Renal pelvis (tissue), 4 donors: ENCODE data around the gene ARHGEF10L. TPM values are rescaled to one million over a fixed set of nuclear protein-coding genes. Genes with fewer than 3 reads are reported as not detected.

Source experiments
- DNase-seq: peaks from one replicate; pipeline ENCODE4 v3.0.0-alpha.2; 2013
- polyA plus RNA-seq, 3 donors: library from polyadenylated mRNA; unstranded; fragments of 120-200 nt; gene quantifications; one replicate each; pipeline ENCODE4 v1.2.1, GENCODE V29; 2013; ENCODE audit not compliant: insufficient read length in 3 of 3

The ARHGEF10L gene
- polyA plus RNA-seq, 3 donors: 49.1 to 57.4 (median 56.4) TPM

- DNase-seq: no peak
Measured at GRCh38 chr1:17566417-17566816, 26.9 kb downstream of the ARHGEF10L start.

GRCh38 chr1:17566892-17567291 is 27.4 kb downstream of the ARHGEF10L start:
- DNase-seq: no peak

- no peak for DNase-seq
Measured at GRCh38 chr1:17567582-17567981, 28.1 kb downstream of the ARHGEF10L start.

GRCh38 chr1:17568014-17568900 is 28.8 kb downstream of the ARHGEF10L start:
- DNase-seq: no peak

GRCh38 chr1:17569200-17570139 is 30.0 kb downstream of the ARHGEF10L start:
- DNase-seq: no peak

- no peak for DNase-seq
Measured at GRCh38 chr1:17570228-17570627, 30.7 kb downstream of the ARHGEF10L start.

- no peak for DNase-seq
Measured at GRCh38 chr1:17572264-17572985, 32.9 kb downstream of the ARHGEF10L start.

GRCh38 chr1:17573518-17574041 is 34.1 kb downstream of the ARHGEF10L start:
- no peak for DNase-seq

- DNase-seq: no peak
Measured at GRCh38 chr1:17574516-17574915, 35.0 kb downstream of the ARHGEF10L start.

- no peak for DNase-seq
Measured at GRCh38 chr1:17575797-17576518, 36.5 kb downstream of the ARHGEF10L start.

- no peak for DNase-seq
Measured at GRCh38 chr1:17576519-17576853, 37.0 kb downstream of the ARHGEF10L start.

GRCh38 chr1:17577907-17578297 is 38.4 kb downstream of the ARHGEF10L start:
- no peak for DNase-seq

- no peak for DNase-seq
Measured at GRCh38 chr1:17579951-17580939, 40.7 kb downstream of the ARHGEF10L start.

GRCh38 chr1:17581389-17582123 is 42.1 kb downstream of the ARHGEF10L start:
- no peak for DNase-seq

GRCh38 chr1:17582124-17582774 is 42.8 kb downstream of the ARHGEF10L start:
- DNase-seq: no peak

- no peak for DNase-seq
Measured at GRCh38 chr1:17584539-17584938, 45.0 kb downstream of the ARHGEF10L start.

- DNase-seq: no peak
Measured at GRCh38 chr1:17585266-17585987, 45.9 kb downstream of the ARHGEF10L start.
